ENCODE measurements around the gene ELAC2.

Gene ELAC2

GRCh38 chr17:12966413-12966812 is 51.4 kb downstream of the ELAC2 start:
- Mint-ChIP-seq H3K4me3 (no peak overlapping the region), H3K27ac (no peak overlapping the region), H3K4me1 (no peaks in the 10 kb centered on the region), H3K27me3 (no peaks in the 10 kb centered on the region), H3K9me3 (no peaks in the 10 kb centered on the region), H3K36me3 (no peaks in the 10 kb centered on the region)
- no peak for ATAC-seq (ENCODE audit: low read depth)
- no peak for DNase-seq (ENCODE audit: low spot score in 2 of 2)

- ATAC-seq (ENCODE audit: low read depth) (no peak), DNase-seq (ENCODE audit: low spot score in 2 of 2) (no peak)
- H3K4me1 Mint-ChIP-seq = no peaks in the 10 kb centered on the region
- no peaks in the 10 kb centered on the region for H3K36me3 Mint-ChIP-seq
- H3K27me3 Mint-ChIP-seq = no peaks in the 10 kb centered on the region
- no peak overlapping the region for H3K4me3 Mint-ChIP-seq
- H3K9me3 Mint-ChIP-seq = no peaks in the 10 kb centered on the region
- H3K27ac Mint-ChIP-seq = no peak overlapping the region
Measured at GRCh38 chr17:12965988-12966387, 51.8 kb downstream of the ELAC2 start.

- no peak overlapping the region for H3K27ac Mint-ChIP-seq
- H3K4me3 Mint-ChIP-seq = no peak overlapping the region
- no peaks in the 10 kb centered on the region for H3K36me3 Mint-ChIP-seq
- no peak for DNase-seq (ENCODE audit: low spot score in 2 of 2)
- H3K27me3 Mint-ChIP-seq = no peaks in the 10 kb centered on the region
- H3K4me1 Mint-ChIP-seq = no peaks in the 10 kb centered on the region
- ATAC-seq (ENCODE audit: low read depth) = no peak
- no peaks in the 10 kb centered on the region for H3K9me3 Mint-ChIP-seq
Measured at GRCh38 chr17:12964840-12965239, 53.0 kb downstream of the ELAC2 start.

GRCh38 chr17:12964162-12964561 is 53.7 kb downstream of the ELAC2 start:
- ATAC-seq (ENCODE audit: low read depth) (no peak), DNase-seq (ENCODE audit: low spot score in 2 of 2) (no peak)
- no peaks in the 10 kb centered on the region for H3K4me1 Mint-ChIP-seq
- H3K36me3 Mint-ChIP-seq = no peaks in the 10 kb centered on the region
- H3K27me3 Mint-ChIP-seq = no peaks in the 10 kb centered on the region
- no peaks in the 10 kb centered on the region for H3K9me3 Mint-ChIP-seq
- no peak overlapping the region for H3K27ac Mint-ChIP-seq
- no peak overlapping the region for H3K4me3 Mint-ChIP-seq

GRCh38 chr17:12963505-12963904 is 54.3 kb downstream of the ELAC2 start:
- no peak for DNase-seq (ENCODE audit: low spot score in 2 of 2)
- H3K9me3 Mint-ChIP-seq = no peaks in the 10 kb centered on the region
- no peak for ATAC-seq (ENCODE audit: low read depth)
- no peak overlapping the region for H3K4me3 Mint-ChIP-seq
- no peaks in the 10 kb centered on the region for H3K36me3 Mint-ChIP-seq
- H3K27ac Mint-ChIP-seq = no peak overlapping the region
- H3K27me3 Mint-ChIP-seq = no peaks in the 10 kb centered on the region
- no peaks in the 10 kb centered on the region for H3K4me1 Mint-ChIP-seq

GRCh38 chr17:12961655-12962054 is 56.2 kb downstream of the ELAC2 start:
- peaks cover 3% of the 10 kb centered on the region for H3K9me3 Mint-ChIP-seq
- no peaks in the 10 kb centered on the region for H3K4me1 Mint-ChIP-seq
- DNase-seq (ENCODE audit: low spot score in 2 of 2) (no peak), ATAC-seq (ENCODE audit: low read depth) (peak; percentile 26)
- peaks cover 3% of the 10 kb centered on the region for H3K36me3 Mint-ChIP-seq
- no peaks in the 10 kb centered on the region for H3K27me3 Mint-ChIP-seq
- H3K4me3 Mint-ChIP-seq = no peak overlapping the region
- H3K27ac Mint-ChIP-seq = no peak overlapping the region

- peaks cover 8% of the 10 kb centered on the region for H3K36me3 Mint-ChIP-seq
- no peak overlapping the region for H3K4me3 Mint-ChIP-seq
- peaks cover 3% of the 10 kb centered on the region for H3K9me3 Mint-ChIP-seq
- no peaks in the 10 kb centered on the region for H3K4me1 Mint-ChIP-seq
- no peak overlapping the region for H3K27ac Mint-ChIP-seq
- no peaks in the 10 kb centered on the region for H3K27me3 Mint-ChIP-seq
- ATAC-seq (ENCODE audit: low read depth) (no peak), DNase-seq (ENCODE audit: low spot score in 2 of 2) (no peak)
Measured at GRCh38 chr17:12959441-12959840, 58.4 kb downstream of the ELAC2 start.

- DNase-seq (ENCODE audit: low spot score in 2 of 2) (no peak), ATAC-seq (ENCODE audit: low read depth) (no peak)
- no peaks in the 10 kb centered on the region for H3K4me1 Mint-ChIP-seq
- H3K4me3 Mint-ChIP-seq = no peak overlapping the region
- H3K36me3 Mint-ChIP-seq = peaks cover 8% of the 10 kb centered on the region
- H3K27me3 Mint-ChIP-seq = no peaks in the 10 kb centered on the region
- H3K9me3 Mint-ChIP-seq = peaks cover 3% of the 10 kb centered on the region
- H3K27ac Mint-ChIP-seq = no peak overlapping the region
Measured at GRCh38 chr17:12958786-12959185, 59.0 kb downstream of the ELAC2 start.

GRCh38 chr17:12955521-12955920 is 62.3 kb downstream of the ELAC2 start:
- no peak overlapping the region for H3K4me3 Mint-ChIP-seq
- H3K27me3 Mint-ChIP-seq = no peaks in the 10 kb centered on the region
- H3K27ac Mint-ChIP-seq = no peak overlapping the region
- peaks cover 3% of the 10 kb centered on the region for H3K9me3 Mint-ChIP-seq
- ATAC-seq (ENCODE audit: low read depth) (no peak), DNase-seq (ENCODE audit: low spot score in 2 of 2) (no peak)
- H3K36me3 Mint-ChIP-seq = peaks cover 10% of the 10 kb centered on the region
- no peaks in the 10 kb centered on the region for H3K4me1 Mint-ChIP-seq

GRCh38 chr17:12953156-12953555 is 64.7 kb downstream of the ELAC2 start:
- ATAC-seq (ENCODE audit: low read depth) = no peak
- no peak overlapping the region for H3K4me3 Mint-ChIP-seq
- no peak for DNase-seq (ENCODE audit: low spot score in 2 of 2)
- peaks cover 13% of the 10 kb centered on the region for H3K36me3 Mint-ChIP-seq
- no peak overlapping the region for H3K27ac Mint-ChIP-seq
- no peaks in the 10 kb centered on the region for H3K4me1 Mint-ChIP-seq
- H3K9me3 Mint-ChIP-seq = peaks cover 3% of the 10 kb centered on the region
- H3K27me3 Mint-ChIP-seq = no peaks in the 10 kb centered on the region

- no peak overlapping the region for H3K4me3 Mint-ChIP-seq
- DNase-seq (ENCODE audit: low spot score in 2 of 2) = no peak
- H3K4me1 Mint-ChIP-seq = no peaks in the 10 kb centered on the region
- no peak for ATAC-seq (ENCODE audit: low read depth)
- no peak overlapping the region for H3K27ac Mint-ChIP-seq
- peaks cover 14% of the 10 kb centered on the region for H3K36me3 Mint-ChIP-seq
- H3K27me3 Mint-ChIP-seq = no peaks in the 10 kb centered on the region
- H3K9me3 Mint-ChIP-seq = no peaks in the 10 kb centered on the region
Measured at GRCh38 chr17:12952012-12952411, 65.8 kb downstream of the ELAC2 start.

- no peak for DNase-seq (ENCODE audit: low spot score in 2 of 2)
- no peaks in the 10 kb centered on the region for H3K9me3 Mint-ChIP-seq
- H3K36me3 Mint-ChIP-seq = peaks cover 11% of the 10 kb centered on the region
- no peaks in the 10 kb centered on the region for H3K4me1 Mint-ChIP-seq
- H3K4me3 Mint-ChIP-seq = no peak overlapping the region
- ATAC-seq (ENCODE audit: low read depth) = no peak
- H3K27me3 Mint-ChIP-seq = no peaks in the 10 kb centered on the region
- H3K27ac Mint-ChIP-seq = no peak overlapping the region
Measured at GRCh38 chr17:12947047-12947446, 70.8 kb downstream of the ELAC2 start.
